ENCODE data around the gene CDC45. TPM values are rescaled to one million over a fixed set of nuclear protein-coding genes. Genes with fewer than 3 reads are reported as not detected.

The CDC45 gene
- total RNA-seq, 1 donor from 2014 or later, result 17.2 TPM

DNA sequence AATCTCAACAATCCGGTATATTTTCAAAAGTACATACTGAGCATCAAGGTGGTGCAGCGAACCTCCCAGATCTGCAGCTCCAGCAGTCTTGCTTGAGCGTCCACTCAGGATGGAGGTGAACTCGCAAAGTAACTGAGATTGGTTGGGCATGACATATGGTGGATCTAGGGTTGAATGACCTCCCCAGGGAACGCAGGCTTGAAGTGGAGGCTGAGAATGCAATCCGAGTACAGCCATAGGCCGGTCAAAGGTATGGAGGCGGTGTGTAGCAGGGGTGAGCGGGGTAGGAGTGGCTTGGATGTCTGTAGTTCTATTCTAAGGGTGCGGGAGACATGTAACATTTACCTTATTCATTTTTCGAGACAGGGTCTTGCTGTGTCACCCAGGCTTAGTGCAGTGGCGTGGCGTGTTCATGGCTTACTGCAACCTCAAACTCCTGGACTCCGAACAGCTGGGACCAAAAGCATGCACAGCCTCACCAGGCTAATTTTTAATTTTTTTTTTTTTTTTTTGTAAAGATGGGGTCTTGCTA lies 31.6 kb upstream of the CDC45 start:
- DNase-seq (ENCODE audit: low read depth in 2 of 2), result peak in 1 of 2 donors; percentile 24

DNA sequence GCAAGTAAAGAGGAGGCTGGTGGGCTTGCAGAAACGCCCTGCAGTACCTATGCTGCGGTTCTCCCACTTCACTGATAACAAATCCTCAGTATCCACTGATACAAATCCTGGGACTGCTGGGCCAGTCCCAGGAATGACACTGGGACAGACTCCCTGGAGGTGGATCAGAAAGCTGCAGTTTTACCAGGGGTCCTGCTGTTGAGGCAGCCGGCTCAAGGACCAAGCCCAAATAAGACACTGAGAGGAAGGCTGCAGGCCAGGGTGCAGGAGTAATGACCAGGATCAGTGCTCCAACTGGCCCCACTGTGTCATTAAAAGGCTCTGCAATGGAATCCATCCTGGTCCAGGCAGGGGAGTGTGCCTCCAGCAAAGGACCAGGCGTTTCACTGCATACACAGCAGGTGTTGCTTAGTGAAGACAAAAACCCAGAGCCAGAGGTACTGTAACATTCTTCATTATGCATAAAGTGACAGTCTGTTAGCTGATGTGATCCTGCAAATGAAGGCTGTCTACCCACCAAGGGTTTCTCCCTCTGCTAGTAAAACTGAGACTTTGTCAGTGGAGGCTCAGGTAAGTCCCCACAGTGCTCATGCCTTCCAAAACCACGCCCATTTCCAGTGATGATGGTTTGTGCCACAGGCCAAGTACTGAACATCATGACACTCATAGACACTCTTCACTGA lies 30.8 kb upstream of the CDC45 start:
- DNase-seq (ENCODE audit: low read depth in 2 of 2), result no peak

DNA sequence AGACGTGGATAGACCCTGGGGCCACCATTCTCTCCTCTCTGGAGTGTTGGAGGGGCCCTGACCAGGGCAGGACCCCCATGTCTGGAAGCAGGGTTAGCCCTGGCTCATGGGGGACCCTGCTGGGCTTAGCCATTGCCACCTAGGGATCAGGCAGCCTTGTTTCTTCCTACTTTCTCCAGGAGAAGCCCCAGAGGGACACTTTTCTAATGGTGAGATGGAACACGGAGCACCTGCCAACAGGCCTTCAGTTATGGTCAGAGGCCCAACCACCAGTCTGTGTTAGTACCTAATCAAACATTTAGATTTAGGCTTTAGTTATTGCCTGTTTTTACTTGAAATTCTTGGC lies 30.3 kb upstream of the CDC45 start:
- DNase-seq (ENCODE audit: low read depth in 2 of 2), result no peak

DNA sequence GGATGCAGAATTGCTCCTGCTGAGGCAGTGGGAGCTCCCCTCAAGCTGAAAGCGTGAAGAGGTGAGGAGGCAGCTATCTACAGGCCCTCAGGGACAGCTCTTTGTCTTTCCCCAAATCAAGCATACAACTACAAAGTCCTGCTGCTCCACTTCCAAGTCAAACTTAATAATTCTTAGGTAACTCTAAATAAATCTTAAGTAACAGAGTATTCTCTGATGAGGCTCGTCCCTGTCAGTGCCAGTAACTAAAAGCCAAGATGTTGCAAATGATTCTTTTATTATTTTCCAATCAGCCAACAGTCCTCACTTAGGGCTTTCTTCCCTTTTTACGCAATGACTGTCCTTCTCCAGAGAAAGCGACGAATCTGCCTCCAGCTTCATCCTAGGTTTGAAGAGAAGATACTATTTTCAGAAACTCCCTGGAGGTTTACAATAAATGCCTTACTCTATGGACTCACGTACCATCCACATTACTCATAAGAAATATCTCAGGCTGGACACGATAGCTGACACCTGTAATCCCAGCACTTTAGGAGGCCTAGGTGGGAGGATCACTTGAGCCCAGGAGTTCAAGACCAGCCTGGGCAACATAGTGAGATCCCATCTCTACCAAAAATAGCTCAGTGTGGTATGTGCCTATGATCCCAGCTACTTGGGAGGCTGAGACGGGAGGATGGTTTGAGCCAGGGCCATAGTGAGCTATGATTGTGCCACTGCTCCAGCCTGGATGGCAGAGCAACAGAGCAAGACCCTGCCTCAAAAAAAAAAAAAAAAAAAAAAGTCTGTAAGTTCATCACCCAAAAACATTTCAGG lies 29.2 kb upstream of the CDC45 start:
- DNase-seq (ENCODE audit: low read depth in 2 of 2), result no peak

DNA sequence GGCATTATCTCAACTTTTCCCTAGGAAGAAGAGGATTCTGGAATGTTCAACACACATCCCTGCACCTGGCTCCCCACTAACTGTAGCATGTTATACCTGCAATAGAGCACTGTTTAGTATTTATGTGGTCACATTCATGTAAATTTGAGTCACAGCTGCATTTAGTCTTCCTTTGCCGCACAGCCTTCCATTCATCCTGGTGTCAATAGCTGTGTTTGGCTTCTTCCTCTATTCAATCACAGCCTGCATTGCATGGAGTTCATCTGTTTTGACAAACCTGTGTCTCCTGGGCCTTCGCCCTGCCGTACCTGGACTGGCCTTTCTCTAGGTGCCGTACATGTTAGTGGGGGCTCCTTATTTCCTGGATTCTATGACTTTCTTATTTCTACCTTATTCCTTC lies 28.1 kb upstream of the CDC45 start:
- no peak for DNase-seq (ENCODE audit: low read depth in 2 of 2)

DNA sequence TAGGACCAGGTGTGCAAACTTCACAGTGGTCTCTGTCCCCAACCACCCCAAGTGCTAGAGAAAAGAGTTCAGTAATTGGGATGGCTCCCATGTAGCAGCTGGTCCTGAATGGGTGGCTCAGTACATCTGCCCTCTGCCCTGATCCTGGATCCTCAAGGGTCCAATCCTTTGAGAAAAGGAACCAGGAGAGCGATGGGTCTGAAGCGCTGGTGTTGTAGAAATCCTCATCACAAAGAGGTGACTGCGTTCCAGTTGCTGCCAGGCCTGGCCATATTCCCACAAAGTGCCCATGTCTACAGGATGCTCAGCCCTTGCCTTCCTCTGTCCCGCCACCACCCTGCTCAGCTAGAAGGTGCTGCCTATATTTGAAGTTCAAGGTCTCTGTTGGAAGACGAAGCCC lies 26.0 kb upstream of the CDC45 start:
- DNase-seq (ENCODE audit: low read depth in 2 of 2), result no peak

DNA sequence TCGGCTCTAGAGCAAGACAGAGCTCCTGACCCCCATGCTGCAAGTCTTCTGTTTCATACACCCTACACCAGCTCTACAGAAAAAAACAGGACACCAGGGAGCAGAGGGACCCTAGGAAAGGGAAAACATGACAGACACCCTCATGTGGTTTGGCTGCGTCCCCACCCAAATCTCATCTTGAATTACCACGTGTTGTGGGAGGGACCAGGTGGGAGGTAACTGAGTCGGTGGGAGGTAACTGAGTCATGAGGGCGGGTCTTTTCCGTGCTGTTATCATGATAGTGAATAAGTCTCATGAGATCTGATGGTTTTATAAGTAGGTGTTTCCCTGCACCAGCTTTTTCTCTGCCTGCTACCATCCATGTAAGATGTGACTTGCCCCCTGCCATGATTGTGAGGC lies 25.6 kb upstream of the CDC45 start:
- DNase-seq (ENCODE audit: low read depth in 2 of 2), result no peak

DNA sequence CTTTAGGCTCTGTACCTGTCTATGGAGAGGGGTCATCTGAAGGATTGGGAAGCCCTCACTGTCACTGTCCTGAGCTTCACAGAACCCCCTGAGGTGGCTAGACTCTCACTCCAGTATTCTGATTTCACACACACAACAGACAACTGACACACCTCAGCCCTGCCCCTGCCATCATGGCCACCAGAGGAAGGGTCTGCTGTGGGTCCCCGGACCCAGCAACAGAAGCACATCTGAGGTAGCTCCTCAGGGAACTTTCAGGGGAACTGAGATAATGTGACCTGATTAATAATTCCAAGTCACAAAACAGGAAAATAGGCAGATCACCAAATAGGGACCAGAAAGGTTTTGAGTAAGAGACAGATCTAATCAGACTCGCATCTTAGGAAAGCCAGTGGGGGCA lies 24.7 kb upstream of the CDC45 start:
- no peak for DNase-seq (ENCODE audit: low read depth in 2 of 2)

DNA sequence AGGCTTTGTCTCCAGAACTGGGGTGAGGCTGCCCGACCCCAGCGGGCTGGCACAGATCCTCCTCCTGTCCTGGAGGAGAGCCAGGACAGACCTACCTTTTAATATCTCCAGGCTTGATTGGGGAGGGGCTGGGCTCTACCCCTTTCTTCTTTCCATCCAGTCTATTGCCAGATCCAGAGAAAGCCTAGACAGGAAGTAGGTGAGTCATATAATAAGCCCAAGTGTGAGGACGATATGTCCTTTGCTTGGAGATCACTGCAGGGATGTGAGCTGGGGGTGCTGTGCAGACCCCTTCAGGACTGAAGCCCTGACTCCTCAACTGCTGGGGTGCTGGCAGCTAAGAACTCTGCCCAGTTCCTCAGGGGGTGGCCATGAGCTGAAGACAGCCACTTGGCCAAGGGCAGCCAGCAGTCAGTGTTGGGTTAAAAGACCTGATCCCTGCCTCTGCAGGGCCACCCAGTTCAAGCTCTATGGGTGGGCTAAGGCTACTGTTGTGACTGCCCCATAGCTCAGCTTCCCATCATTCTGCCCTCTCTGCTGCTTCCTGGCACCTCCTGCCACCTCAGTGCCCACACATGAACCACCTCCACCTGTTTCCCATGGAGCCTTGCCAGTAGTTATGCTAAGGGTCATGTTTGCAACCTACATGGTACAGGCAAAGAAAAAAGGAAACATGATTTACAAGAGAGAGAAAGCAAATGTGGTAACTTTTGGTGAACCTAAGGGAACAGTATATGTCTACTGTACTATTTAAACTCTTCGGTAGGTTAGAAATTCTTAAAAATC lies 23.9 kb upstream of the CDC45 start:
- peak in 1 of 2 donors; percentile 50 for DNase-seq (ENCODE audit: low read depth in 2 of 2)

DNA sequence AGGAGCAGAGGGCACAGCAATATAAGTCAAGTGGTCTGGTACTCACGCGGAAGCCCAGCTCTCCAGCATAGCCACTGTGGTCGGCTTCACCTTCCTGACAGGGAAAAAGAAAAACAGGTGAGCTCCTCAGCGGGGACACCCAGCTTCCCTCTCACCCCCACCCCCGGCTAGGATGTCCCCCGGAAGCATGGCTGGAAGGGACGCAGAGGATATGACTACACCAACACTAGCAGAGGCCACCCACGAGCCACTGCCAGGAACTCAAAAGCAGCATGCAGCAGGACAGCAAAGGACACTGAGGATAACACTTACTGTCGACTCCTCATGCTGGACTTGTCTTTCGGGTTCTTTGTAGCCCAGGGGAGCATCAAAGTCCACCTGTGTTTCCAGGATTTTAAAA lies 23.2 kb upstream of the CDC45 start:
- DNase-seq (ENCODE audit: low read depth in 2 of 2), result no peak

DNA sequence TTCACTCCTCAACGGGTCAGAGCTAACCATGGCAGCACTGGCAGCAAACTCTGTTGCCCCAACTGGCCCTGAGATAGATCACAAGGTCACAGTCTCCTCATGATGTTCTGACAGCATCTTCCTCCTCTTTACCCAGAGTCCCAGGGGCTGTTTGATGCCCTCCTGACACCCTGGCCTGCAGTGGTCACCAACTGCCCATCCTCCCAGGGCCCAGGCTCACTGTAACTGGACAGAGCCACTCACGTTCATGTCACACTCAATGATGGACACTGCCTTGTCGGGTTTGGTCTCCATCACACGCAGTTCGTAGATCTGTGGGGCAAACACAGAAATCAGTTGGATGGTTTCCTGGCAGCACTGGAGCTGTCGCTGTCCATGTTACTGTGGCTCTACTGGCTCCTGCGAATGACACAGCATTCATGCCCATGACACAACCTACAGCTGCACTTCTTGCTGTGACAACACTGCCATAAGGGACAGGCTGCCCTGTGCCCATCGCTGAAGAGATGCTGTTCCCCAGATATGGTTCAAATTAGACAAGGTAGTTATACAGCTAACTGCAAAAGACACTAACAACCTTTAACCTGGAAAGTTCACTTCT lies 21.8 kb upstream of the CDC45 start:
- DNase-seq (ENCODE audit: low read depth in 2 of 2), result no peak

DNA sequence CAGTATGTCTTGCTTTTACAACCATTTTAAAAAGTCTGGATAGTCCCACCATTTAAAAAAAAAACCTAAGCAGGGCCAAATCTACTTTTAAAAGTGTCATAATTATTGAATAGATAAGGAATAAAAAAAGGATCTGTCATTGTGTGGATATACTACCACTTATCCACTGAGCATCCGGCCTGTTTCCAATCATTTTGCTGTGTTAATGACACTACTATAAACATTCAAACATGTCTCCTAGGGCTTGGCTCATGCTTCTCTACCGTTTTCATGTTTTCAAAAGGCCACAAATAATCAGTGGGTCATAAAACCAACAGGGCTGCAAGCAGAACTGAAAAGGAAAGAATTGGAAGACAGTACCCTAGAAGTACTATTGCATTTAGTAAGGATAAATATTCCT lies 19.7 kb upstream of the CDC45 start:
- DNase-seq (ENCODE audit: low read depth in 2 of 2), result no peak

DNA sequence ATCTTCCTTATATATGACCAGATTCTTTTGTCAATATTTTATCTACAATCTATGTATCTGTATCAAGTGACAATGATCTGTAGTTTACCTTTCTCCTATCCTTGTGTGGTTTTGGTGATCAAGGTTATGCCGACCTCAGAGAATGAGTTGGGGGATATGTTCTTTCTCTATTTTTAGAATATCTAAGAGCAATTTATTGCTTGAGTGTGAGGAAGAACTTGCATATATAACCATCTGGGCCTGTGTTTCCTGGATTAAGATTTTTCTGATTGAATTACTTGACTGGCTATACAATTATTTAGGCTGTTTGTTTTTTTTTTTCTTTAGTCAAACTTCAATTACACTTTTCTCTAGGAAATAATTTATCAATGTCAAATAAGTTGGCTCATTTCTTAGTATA lies 18.2 kb upstream of the CDC45 start:
- DNase-seq (ENCODE audit: low read depth in 2 of 2), result no peak

DNA sequence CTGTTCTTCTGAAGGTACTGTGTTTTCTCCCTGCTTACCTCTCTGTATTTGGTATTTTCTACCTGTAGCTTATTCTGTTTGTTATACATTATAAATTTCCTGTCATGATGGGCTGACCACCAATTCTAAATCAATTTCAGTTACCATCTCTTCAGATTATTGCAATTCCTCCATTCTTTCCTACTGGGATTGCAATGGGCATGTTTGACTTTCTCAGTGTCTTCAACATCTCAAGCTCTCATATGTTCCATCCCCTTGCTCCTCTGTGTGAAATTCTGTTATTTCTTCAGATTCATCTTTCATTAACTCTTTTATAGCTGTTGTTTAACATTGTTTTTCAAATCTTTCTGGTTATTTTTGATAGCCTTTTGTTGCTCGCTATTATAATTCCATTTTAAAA lies 16.7 kb upstream of the CDC45 start:
- no peak for DNase-seq (ENCODE audit: low read depth in 2 of 2)

DNA sequence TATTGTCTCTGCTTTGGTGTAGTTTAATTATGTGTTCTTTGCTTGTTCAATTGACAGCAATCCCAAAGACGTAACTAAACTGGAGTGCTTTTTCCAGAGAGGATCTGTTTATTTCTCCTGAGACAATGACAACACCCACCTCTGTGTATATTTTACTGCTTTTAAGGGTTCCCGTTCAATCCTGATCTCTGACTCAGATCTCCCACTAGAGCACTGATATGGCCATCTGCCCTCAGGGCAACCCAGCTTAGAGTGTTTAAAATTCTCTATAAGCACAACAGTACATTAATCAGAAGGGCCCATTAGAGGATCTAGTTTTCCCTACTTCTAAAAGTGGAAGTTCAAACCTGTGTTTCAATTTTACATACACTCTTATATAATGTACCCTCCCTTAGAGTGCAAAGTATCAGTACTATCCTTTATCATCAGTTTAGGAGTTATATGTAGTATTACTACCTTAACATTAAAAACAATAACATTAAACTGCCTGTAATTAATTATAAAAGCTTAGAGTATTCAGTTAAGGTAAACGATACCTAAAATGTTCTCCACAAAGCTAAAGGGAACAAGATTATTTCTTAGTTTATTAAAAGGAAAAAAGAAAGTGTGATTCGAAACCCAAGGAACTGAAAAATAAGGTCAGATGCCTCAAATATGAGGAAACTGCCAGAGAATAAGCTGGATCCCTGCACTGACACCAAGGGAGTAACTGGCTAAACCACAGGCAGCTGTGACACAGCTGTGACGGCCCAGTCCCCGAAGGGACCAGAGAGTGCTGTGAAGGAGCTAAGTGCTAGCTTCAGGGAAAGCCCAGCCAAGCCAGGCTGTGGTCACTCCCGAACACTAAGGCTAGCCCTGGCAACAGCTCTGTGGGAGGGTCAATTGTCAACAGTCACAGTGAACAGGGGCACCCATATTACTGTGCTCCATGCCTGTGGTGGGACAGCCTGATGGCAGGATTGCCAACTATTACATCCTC lies 15.9 kb upstream of the CDC45 start:
- DNase-seq (ENCODE audit: low read depth in 2 of 2), result no peak

DNA sequence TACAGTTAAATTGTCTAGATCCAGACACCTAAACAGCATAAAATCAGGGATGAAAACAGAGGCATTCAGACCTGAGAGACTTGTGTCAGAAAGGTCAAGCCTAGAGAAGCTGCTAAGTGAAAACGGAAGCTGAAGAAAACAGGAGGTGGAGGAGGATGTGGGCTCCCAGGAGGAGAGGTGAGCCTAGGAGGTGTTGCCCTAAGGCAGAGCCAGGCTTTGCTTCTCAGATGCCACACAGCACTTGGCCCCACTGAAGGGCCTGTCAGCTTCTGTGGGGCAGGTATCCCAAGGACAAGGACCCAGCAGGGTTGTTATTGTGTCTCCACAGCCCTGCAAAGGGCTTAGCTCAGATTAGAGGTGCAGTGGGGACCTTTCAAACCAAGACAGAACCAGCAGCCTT lies 15.2 kb upstream of the CDC45 start:
- DNase-seq (ENCODE audit: low read depth in 2 of 2), result no peak

DNA sequence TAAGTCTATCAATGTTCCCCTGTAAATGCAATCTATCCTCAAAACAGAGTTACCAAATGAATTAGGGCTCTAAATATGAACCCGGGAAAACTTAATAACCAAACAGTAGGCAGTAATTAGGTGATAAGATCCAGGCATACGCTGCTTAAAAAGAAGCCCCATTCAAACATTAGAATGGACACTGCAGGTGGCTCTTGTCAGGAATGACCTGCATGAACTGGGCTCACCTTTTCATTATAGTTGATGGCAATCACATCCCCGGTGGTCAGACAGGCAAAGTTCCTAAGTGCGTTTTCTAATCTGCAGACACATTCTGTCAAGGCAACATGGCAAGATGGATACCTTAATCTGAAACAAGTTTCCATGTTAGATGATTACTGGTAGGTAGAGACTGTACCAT lies 14.7 kb upstream of the CDC45 start:
- DNase-seq (ENCODE audit: low read depth in 2 of 2), result no peak

DNA sequence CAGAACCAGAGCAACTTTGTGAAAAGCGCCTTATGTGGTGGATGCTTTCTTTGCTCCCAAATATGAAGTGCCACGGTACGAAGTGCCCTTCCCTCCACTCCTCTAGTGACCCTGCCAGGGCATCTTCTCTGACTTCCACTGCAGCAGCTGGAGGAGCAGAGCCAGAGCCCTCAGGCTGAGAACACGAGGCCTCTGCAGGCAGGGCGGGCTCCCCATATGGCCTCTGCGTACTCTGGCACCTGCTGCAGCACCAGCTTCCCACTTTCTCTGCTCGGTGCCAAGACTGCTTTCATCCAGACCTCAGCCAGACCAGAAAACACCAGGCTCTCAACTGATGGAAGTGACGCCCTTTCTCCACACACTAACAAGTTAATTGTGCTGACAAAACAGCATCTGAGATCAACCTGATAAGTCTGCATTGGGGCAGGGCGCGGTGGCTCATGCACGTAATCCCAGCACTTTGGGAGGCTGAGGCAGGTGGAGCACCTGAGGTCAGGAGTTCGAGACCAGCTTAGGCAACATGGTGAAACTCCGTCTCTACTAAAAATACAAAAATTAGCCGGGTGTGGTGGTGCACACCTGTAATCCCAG lies 13.5 kb upstream of the CDC45 start:
- no peak for DNase-seq (ENCODE audit: low read depth in 2 of 2)

DNA sequence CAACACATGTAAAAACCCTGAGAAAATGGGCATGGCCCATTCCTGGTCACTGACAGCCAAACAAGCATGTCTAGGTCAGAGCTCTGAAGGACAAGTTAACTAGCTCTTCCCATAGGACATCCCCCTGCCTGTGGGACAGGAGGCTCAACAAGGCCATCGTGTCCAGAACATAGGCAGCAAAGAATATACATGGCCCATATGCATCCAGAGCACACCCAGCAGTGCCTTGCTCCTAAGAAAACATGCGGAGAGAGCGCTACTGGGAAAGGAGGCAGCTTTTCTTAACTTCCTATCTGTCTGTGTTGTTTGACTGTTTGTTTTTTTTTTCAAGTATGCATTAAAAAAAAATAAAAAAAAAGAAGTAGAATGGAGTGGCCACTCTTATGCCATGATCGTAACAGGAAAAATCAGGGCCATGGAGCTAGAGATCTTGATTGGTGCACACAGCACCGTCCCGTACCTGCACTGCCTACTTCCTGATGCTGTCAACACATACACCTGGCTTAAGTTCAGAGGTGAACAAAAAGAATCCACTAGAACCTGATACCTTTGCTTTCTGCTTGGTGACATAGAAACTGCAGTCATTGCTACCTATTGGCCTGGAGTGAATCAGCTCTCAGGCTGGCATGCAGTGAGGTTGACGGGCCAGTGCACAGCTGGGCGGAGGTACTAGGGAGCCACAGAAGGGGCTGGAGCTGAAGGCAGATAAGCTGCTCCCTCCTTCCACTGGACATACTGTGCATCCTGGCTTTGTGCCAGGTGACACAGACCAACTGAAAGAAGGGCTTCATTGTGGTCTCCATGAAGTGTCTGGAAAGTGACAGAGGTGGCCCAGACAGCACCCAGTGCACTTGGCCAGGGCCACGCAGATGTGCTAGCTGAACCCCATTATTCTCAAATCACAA lies 12.6 kb upstream of the CDC45 start:
- no peak for DNase-seq (ENCODE audit: low read depth in 2 of 2)

Data from dermis microvascular lymphatic vessel endothelial cell (primary cell).